GM21423 (cell line): ENCODE measurements around the gene MRPL27.

Experiments
- ATAC-seq: cut with Tn5 transposase; IDR thresholded peaks from one replicate; pipeline ENCODE4 v1.9.1; 2021; ENCODE audit warnings: mild to moderate bottlenecking, moderate library complexity; ENCODE audit not compliant: unreplicated experiment

MRPL27 gene

DNA sequence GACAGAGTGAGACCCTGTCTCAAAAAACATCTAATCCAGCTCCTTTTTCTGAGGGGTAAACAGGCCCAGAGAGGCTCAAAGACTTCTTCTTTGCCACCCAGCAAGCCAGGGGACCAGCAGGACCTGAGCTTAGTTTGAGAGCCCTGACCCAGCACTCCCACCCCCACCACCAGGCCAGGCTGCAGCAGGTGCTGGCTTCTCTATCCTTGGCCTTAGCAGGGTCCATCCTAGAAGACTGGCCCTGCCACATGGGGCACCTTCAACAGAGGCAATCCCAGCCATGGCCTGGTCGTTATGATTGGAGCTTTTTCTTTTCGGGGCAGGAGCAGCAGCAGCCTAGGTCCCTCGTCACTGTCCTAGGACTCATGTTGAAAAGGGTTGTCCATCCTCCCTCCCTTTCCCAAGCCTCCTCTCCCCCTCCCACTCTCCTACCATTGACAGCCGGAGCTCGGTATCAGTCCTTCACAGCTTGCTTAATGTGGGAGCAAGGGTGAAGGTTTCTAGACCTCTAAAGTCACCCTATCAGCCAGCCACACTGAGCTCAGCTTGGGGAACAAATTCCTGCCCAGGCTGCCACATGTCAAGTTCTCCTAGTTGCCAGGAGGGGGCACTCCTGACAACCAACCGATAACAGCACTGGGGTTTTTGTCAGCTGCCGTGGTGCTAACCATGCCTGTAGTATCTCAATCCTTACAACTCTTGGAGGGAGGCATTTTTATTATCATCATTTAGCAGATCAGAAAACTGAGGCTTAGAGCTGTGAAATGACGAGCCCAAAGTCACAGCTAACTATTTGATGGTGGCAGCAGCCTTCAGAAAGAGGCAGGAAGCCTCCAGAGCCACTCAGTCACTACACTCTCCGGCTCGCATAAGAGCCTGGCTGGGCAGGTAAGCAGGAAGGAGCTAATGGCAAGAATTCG, 11.2 kb downstream of the MRPL27 start:
- no peak for ATAC-seq

DNA sequence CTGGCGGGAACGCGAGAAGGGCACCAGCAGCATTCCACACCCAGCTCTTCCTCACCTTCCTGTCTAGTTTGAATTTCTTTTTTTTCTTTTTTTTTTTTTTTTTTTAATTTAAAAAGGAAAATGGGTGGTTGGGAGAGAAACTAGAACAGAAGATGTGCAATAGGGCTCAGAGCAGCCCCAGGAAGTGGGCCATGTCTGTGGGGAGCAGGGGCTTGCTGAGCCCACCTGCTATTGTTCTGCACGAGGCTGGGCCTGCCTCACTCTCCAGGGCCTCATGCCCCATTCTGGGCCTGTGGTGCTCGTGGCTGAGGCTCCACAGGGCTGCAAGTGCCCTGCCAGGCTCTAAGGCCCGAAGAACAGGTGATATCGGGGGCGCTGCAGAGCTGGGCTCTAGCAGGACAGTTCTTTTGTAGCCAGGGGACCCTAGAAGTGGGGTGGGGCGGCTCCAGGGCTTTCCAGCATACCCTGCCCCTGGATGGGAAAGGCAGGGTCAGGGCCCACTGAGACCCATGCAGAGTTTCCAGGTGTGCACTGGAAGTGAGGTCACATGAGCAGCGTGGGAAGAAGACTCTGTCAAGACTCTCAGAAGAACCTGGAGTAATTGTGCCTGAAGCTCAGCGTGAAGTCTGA, 12.4 kb downstream of the MRPL27 start:
- ATAC-seq: no peak

DNA sequence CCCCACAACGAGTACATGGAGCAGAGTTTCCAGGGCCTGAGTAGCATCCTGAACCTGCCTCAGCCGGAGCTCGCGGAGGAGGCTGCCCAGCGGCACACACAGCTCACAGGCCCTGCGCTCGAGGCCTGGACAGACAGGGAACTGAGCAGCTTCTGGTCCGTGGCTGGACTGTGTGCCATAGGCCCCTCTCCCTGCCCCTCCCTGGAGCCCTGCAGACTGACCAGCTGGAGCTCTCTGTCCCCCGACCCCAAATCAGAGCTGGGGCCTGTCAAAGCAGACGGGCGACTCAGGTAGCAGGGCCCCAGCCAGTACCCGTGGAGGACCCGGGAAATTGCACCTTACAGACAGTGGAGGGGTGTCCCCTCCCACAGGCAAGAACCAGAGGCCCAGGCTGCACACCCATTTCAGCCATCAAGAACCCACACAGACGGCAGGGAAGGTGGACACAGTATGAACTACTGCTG, 13.0 kb downstream of the MRPL27 start:
- ATAC-seq: no peak

DNA sequence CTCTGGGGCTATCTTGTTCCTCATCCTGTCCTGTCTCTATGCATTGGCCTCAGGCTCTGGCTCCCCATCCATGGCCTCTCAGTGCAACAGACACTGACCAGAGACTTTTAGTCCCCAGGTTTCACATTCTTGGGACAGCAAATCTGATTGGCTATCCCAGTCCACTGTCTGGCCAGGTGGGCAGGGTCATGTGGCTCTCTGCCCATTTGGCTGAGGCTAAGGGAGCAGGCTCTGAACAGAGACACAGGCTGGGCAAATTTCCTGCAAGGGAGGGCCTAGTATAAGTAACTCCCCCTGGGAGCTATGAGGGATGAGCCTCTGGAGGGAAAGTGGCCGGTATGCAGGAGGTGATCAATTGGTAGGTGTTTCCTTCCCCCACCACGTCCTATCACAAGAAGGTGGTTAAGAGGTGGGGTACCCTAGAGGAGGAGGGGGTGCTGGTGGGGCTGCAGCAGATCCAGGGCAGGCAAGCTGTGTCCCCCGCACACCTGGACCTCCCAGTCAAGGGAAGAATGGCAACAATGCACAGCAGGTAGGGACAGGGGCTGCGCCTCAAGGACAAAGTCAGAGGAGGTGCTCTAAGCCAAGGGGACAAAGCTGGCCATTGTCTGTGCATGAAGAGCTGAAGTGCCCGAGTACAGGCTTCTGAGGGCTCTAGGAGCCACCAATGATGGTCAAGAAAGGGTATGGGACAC, 13.8 kb downstream of the MRPL27 start:
- no peak for ATAC-seq

DNA sequence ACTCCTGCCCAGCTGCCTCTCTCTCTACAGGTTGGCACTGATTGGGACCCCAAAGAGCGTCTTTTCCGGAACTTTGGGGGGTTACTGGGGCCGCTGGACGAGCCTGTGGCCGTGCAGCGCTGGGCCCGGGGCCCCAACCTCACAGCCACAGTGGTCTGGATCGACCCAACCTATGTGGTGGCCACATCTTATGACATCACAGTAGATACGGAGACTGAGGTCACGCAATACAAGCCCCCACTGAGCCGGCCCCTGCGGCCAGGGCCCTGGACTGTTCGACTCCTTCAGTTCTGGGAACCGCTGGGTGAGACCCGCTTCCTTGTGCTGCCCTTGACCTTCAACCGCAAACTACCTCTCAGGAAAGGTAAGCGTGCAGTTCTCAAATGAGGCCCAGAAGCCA, 14.8 kb downstream of the MRPL27 start:
- ATAC-seq: no peak

DNA sequence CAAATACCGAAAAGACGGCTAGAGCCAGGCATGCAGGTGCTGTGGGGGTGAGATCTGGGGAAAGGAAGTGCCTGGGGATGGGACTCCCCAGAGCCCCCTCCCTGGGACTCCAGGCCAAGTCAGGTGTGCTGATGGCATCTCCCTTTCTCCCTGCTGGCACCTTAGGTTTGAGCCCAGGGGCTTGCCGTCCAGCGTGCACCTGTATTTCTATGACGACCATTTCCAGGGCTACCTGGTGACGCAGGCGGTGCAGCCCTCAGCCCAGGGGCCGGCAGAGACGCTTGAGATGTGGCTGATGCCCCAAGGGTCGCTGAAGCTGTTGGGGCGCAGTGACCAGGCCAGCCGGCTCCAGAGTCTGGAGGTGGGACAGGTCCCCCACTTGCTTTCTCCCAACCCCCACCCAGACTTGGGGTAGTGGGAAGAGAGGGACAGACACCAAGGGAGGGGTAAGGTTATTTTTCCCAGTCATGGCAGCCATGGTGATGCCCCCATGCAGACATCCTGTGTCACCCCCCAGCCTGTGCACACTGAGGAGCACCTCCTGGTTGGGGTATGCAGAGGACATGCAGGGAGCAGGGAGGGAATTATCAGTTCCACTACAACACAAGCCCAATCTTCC, 16.0 kb downstream of the MRPL27 start:
- ATAC-seq: no peak

DNA sequence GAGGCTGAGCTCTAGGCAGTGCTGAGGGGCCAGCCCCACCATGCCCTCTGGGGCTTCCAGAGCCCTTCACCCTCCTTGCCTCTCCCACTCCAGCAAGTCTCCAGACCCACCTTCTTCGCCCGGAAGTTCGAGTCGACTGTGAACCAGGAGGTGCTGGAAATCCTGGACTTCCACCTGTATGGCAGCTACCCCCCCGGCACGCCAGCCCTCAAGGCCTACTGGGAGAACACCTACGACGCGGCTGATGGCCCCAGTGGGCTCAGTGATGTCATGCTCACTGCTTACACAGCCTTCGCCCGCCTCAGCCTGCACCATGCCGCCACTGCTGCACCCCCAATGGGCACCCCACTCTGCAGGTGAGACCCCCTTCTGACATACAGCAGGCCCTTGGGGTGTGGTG, 16.6 kb downstream of the MRPL27 start:
- no peak for ATAC-seq

DNA sequence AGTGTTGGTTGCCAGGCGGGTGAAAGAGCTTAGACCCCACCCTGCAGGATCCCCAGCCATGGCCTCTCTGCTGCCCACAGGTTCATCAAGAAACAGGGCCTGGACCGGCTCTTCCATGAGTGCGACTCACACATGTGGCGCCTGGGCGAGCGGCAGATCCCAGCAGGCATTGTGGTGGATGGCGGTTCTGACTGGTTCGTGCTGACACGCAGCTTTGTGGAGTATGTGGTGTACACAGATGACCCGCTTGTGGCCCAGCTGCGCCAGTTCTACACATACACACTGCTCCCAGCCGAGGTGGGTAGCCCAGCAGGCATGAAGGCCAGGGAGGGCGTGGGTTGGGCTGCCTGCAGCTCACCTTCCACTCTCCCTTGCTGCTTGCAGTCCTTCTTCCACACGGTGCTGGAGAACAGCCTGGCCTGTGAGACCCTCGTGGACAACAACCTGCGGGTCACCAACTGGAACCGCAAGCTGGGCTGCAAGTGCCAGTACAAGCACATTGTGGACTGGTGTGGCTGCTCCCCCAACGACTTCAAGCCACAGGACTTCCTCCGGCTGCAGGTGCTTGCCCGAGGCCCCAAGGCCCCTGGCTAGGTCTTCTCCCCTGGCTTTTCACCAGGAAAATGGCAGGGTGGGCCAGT, 17.2 kb downstream of the MRPL27 start:
- no peak for ATAC-seq

DNA sequence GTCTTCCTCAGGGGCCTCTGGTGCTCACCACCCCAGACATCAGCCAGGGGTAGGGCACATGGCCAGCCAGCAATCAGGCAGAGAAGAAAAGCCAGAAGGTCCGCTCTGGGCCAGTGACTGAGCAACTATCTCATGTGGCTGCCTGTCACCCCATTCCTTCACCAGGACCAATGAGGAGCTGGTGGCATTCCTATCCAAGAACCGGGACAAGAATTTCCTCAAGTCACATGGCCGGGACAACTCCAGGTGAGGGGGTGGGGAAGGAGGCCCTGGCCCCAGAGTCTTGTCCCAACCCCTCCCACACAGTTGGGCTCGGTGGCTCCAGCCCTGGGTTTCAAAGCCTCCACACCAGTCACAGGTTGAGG, 17.7 kb downstream of the MRPL27 start:
- ATAC-seq: no peak

DNA sequence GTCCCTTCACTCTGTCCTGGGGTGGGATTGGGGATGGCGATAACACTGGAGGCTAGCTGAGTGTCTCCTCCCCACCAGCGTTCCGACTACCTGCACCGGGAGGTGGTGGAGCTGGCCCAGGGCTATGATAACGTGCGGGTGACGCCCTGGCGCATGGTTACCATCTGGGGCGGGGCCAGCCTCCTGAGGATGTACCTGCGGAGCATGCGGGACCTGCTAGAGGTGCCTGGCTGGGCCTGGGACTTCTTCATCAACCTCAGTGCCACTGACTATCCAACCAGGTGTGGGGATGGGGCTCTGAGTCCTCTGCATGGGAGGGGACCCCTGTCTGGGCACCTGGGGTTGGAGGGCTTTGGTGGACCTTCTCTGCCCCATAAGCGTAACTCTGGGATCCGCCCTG, 18.2 kb downstream of the MRPL27 start:
- ATAC-seq: no peak

DNA sequence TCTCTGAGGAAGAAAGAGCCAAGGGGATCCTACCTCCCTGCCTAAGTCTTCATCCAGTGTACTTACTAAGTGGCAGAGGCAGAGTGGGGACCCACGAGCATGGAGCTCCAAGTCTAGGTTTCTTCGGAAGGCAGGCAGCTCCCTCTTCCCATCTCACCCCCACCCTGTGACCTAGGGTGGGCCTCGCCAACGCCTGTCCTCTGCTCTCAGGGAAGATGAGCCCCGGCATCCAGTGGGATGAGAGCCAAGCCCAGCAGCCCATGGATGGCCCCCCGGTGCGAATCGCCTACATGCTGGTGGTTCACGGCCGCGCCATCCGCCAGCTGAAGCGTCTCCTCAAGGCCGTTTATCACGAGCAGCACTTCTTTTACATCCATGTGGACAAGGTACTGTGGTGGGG, 18.8 kb downstream of the MRPL27 start:
- ATAC-seq: no peak

DNA sequence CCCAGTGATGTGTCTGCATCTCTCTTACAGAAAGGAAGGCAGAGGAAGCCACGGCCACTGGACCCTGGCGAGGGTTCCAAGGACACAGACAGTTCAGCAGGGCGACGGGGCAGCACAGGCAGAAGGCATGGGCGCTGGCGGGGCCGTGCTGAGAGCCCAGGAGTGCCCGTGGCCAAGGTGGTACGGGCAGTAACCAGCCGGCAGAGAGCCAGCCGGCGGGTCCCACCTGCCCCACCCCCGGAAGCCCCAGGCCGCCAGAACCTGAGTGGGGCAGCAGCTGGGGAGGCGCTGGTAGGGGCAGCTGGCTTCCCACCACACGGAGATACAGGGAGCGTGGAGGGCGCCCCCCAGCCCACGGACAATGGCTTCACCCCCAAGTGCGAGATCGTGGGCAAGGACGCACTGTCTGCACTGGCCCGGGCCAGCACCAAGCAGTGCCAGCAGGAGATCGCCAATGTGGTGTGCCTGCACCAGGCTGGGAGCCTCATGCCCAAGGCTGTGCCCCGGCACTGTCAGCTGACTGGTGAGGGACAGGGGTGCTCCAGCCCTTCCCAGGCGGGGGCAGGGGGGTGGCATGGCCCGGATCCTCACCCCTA, 19.3 kb downstream of the MRPL27 start:
- ATAC-seq: no peak

DNA sequence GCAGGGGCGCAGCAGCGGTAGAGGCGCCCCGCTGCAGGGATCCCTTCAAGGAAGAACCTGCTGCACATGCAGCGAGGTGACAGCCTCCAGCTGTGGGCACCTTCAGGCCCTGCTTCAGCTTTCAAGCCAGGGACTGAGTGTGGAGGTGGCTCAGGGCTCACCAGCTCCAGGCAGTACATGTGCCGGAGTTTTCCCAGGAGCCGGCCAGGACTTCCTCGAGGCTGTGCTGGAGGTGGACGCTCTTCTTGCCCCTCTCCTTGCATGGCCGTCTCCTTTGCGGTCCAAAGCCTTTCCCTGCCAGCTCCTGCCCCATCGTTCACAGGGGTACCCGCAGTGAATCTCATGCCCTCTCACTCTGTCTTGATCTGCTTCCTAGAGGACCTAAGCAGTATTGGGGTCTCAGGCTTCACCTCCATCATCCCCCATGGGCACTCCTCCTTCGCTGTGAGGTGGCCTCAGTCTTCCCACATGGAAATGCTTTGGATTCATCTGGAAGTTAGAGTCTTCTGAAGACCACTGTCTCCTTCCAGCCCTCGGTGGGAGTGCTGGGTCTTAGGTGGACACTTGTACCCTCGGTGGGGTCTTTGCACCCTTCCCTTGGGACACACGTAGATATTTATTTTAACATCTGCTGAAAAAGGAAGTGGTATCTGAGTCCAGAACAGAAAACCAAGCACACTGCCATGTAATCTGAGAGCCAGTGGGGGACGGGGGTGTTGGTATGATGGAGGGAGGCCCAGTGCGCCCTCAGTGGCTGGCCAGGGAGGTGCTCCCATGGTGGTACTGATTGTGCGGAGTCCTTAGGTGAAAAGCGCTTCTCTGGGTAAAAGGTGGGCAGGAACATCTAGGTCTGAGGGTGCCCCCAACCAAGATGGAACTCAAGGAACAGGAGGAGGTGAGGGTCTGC, 20.0 kb downstream of the MRPL27 start:
- no peak for ATAC-seq

DNA sequence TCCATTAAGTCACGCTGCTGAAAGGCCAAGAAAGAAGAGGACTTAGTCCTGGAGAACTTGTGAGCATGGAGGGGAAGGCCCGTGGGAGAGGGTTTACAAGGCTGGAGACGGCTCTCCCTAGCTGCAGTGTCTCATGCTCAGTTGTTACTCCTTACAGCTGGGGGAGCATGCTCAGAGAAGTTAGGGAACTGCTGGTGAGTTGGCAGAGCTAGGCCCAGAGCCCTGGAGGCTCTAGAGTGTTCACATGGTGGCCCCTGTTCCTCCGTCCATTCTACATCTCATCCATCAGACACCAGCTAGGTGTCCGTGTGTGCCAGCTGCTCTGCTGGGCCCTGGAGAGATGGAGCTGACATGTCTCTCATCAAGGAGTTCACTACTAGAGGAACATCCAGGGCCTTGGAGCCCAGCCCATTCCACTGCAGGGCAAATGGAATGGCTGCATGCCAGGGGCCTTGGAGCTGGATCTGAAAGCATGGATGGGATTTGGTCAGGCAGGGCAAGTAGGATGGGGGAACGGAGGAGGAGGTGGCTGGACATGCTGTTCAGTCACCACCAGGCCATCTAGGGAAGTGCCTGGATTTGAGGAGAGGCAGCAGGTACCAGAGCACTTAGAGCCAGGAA, 20.8 kb downstream of the MRPL27 start:
- no peak for ATAC-seq

DNA sequence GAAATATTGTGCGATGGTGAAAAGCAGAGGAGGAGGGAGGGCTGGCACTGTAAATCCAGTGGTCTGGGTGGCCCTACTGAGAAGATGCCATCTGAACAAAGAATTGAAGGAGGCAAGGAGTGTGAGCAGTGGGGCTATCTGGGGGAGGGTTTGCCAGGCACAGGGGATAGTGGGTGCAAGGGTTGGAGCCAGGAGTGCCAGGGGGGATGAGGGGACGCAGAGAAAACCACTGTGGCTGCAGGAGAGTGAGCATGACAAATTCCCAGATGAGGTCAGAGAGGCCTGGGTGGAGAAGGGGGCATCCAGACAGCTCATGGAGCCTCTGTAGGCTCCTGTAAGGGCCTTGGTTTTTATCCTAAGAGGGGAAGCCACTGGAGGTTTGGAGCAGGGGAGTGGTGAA, 22.3 kb downstream of the MRPL27 start:
- no peak for ATAC-seq

DNA sequence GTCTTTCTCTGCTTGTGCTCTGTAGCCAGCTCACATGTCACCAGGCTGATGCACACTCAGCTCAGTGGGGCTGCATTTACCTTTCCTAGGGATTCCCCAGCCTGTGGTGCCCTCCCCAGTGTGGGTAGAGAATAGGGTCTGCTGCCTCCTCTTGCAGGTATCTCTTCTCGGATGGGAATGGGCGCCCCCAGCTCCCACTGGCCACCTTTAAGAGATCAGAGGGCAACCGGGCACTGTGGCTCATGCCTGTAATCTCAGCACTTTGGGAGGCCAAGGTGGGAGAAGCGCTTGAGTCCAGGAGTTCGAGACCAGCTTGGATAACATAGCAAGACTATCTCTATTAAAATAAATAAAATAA, 23.8 kb downstream of the MRPL27 start:
- ATAC-seq: no peak

DNA sequence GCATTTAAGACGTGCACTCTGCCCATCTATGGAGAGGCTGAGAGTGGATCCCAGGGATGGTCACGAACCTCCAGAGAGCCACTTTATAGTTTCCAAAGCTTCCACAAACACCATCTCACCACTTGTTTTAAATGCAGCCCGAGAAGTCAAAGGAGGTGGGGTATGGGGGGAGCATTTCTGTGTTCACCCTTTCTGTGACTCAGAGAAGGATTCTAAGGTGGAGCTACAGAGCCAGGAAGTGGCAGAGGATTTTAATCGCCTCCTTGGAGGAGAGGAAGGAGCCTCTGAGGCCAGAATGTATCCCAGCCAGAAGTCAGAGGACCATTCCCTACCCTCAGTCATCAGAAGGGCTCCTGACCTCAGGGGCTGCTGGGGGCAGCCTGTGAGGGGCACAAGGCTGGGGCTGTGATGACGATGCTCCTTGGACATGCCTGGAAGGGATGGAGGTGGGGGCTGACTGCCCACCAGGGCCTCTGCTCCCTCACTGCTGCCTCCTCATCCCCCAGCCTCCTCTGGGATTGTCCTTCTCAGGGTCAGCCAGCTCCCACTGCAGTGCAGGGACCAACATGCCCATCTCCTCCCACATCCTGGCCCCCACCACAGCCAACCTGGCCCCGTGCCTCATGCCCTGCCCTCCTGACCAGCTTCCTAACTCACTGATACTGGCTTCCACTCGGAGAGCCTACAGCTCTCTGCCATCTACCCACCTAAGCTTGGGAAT, 24.3 kb downstream of the MRPL27 start:
- no peak for ATAC-seq

DNA sequence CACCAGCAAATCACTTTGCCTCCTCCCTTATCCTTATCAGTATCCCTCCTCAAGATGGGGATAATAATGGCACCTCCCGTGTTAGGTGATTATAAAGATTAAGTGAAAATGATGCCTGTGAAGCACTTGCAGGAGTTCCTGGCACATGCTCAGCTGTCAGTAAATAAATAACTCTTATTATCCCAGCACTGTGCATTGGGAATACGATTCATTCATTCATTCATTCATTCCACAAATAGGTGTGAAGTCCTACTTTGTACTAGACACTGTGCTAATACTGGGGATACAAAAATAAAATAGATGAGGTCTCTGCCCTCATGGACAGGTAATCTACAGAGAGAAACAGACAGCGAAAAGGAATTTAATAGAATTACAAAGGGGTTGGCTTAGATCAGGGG, 25.1 kb downstream of the MRPL27 start:
- ATAC-seq: no peak
